GM23338 (cell line): ENCODE results near the gene CASQ2.

Experiments
- EZH2 ChIP-seq: fragments of 200-600 bp; sonication (generic); IDR thresholded peaks from one replicate; pipeline ENCODE4 v1.8.0; 2017; ENCODE audit warnings: antibody characterized with exemption, mild to moderate bottlenecking, low read depth; ENCODE audit not compliant: unreplicated experiment
- POLR2AphosphoS5 ChIP-seq: IDR thresholded peaks from 2 replicates; pipeline ENCODE4 v1.6.1; 2016; ENCODE audit warnings: antibody characterized with exemption, low read depth
- TF ChIP-seq, protein P1 (sequence below), 2 experiments: fragments of 200-600 bp in 1 of 2; sonication (generic) in 1 of 2; conservative IDR thresholded peaks; 2 replicates each; pipeline versions ENCODE4 v1.5.1 to v1.6.1; 2016 to 2017; ENCODE audit warnings: antibody characterized with exemption in 2 of 2, low read depth in 2 of 2, mild to moderate bottlenecking in 2 of 2, moderate library complexity in 1 of 2
- TF ChIP-seq, protein P2 (sequence below): IDR thresholded peaks from one replicate; pipeline ENCODE4 v1.6.1; 2018; ENCODE audit warnings: antibody characterized with exemption; ENCODE audit not compliant: unreplicated experiment

DNA sequence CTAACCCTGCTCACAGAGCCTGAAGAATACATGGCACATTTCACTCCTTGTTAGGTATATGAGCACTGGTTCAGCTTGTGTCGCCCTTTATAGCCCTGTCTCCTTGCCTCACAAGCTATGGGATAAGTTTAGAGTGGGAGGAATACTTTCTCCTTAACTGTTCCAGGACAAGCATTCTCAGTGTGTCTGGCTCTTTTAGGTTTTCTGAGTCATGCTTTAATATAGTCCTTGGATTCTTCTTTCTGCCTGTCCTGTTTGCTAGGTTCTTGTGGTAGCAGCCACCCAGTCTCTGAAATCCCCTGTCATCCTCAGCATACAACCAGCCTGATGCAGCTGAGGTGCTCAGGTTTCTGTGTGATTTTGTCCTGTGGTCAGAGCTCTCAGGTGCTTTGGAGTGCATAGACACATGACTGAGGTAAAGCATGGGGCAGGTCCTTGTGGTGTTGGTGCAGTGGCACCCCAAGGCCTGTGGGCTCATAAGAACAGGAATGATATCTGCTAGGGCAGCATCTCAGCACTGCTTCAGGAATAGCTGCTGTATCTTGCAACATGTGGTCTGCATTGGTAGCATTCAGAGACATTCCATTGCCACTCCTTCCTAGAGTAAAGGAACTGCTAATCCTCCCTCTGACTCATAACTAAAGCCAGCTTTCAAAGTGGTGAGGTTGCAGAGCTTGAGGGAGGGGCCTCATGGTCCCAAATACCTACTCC is 14.2 kb upstream of the CASQ2 start:
- TF ChIP-seq, protein P1, sequence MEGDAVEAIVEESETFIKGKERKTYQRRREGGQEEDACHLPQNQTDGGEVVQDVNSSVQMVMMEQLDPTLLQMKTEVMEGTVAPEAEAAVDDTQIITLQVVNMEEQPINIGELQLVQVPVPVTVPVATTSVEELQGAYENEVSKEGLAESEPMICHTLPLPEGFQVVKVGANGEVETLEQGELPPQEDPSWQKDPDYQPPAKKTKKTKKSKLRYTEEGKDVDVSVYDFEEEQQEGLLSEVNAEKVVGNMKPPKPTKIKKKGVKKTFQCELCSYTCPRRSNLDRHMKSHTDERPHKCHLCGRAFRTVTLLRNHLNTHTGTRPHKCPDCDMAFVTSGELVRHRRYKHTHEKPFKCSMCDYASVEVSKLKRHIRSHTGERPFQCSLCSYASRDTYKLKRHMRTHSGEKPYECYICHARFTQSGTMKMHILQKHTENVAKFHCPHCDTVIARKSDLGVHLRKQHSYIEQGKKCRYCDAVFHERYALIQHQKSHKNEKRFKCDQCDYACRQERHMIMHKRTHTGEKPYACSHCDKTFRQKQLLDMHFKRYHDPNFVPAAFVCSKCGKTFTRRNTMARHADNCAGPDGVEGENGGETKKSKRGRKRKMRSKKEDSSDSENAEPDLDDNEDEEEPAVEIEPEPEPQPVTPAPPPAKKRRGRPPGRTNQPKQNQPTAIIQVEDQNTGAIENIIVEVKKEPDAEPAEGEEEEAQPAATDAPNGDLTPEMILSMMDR (conservative IDR thresholded peaks at IDR 0.05; ENCODE audit: low read depth in 2 of 2): no peak
- TF ChIP-seq, protein P2, sequence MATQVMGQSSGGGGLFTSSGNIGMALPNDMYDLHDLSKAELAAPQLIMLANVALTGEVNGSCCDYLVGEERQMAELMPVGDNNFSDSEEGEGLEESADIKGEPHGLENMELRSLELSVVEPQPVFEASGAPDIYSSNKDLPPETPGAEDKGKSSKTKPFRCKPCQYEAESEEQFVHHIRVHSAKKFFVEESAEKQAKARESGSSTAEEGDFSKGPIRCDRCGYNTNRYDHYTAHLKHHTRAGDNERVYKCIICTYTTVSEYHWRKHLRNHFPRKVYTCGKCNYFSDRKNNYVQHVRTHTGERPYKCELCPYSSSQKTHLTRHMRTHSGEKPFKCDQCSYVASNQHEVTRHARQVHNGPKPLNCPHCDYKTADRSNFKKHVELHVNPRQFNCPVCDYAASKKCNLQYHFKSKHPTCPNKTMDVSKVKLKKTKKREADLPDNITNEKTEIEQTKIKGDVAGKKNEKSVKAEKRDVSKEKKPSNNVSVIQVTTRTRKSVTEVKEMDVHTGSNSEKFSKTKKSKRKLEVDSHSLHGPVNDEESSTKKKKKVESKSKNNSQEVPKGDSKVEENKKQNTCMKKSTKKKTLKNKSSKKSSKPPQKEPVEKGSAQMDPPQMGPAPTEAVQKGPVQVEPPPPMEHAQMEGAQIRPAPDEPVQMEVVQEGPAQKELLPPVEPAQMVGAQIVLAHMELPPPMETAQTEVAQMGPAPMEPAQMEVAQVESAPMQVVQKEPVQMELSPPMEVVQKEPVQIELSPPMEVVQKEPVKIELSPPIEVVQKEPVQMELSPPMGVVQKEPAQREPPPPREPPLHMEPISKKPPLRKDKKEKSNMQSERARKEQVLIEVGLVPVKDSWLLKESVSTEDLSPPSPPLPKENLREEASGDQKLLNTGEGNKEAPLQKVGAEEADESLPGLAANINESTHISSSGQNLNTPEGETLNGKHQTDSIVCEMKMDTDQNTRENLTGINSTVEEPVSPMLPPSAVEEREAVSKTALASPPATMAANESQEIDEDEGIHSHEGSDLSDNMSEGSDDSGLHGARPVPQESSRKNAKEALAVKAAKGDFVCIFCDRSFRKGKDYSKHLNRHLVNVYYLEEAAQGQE: no peak
- no peak for TF ChIP-seq EZH2
- TF ChIP-seq POLR2AphosphoS5: no peak
